Heart left ventricle (tissue), 16 donors: Measurements from ENCODE around the gene RPSA. TPM values are rescaled to one million over a fixed set of nuclear protein-coding genes. Genes with fewer than 3 reads are reported as not detected.

Experiments
- ATAC-seq, 4 donors: fragments of 200-7000 bp; cut with Tn5 transposase; one replicate each; pipeline ENCODE4 v1.9.1; 2020 to 2022; ENCODE audit warnings: moderate library complexity in 4 of 4, mild to moderate bottlenecking in 3 of 4, moderate number of reproducible peaks in 1 of 4
- DNase-seq, 5 donors: peaks; one replicate each; pipeline ENCODE4 v3.0.0-alpha.2; 2020
- H3K27ac ChIP-seq, 12 donors: fragments of 200-600 bp; sonication (generic) in 4 of 12; one replicate each; pipeline versions ENCODE4 v1.5.0 to v1.8.0; 2016 to 2022; ENCODE audit warnings: mild to moderate bottlenecking in 2 of 12
- H3K27me3 ChIP-seq, 9 donors: fragments of 200-600 bp; sonication (generic) in 2 of 9; one replicate each; pipeline versions ENCODE4 v1.5.1 to v1.8.0; 2016 to 2022; ENCODE audit warnings: mild to moderate bottlenecking in 3 of 9
- H3K36me3 ChIP-seq, 9 donors: fragments of 200-600 bp; sonication (generic) in 2 of 9; one replicate each; pipeline versions ENCODE4 v1.5.0 to v1.8.0; 2018 to 2022; ENCODE audit warnings: mild to moderate bottlenecking in 2 of 9
- H3K4me1 ChIP-seq, 12 donors: fragments of 200-600 bp; sonication (generic) in 4 of 12; one replicate each; pipeline versions ENCODE4 v1.5.0 to v1.8.0; 2016 to 2022; ENCODE audit warnings: mild to moderate bottlenecking in 3 of 12
- H3K4me3 ChIP-seq, 12 donors: fragments of 200-600 bp; sonication (generic) in 4 of 12; one replicate each; pipeline versions ENCODE4 v1.5.0 to v1.8.0; 2017 to 2022; ENCODE audit warnings: mild to moderate bottlenecking in 9 of 12, moderate library complexity in 4 of 12
- H3K9me3 ChIP-seq, 12 donors: fragments of 200-600 bp; sonication (generic) in 4 of 12; one replicate each; pipeline versions ENCODE4 v1.5.0 to v1.8.0; 2016 to 2022; ENCODE audit warnings: mild to moderate bottlenecking in 1 of 12
- POLR2A ChIP-seq, 2 donors: fragments of 450-650 bp; IDR thresholded peaks; one replicate each; pipeline ENCODE4 v1.6.1; 2017; ENCODE audit warnings: antibody characterized with exemption in 2 of 2, mild to moderate bottlenecking in 2 of 2, moderate library complexity in 2 of 2
- WGBS, 4 donors: extraction: QIAGEN DNeasy Blood & Tissue Kit in 2 of 4; methylation state at CpG; one replicate each; pipeline versions ENCODE4 v1.1.5 to v1.1.7; 2013 to 2018; 5-methylcytosine and 5-hydroxymethylcytosine counted together
- intact Hi-C, 10 donors: fragments of 100-400 bp; cut with DNase I; formaldehyde crosslinking; loops; one replicate each; pipeline versions ENCODE4 v1.11.1 to v1.14.2; 2022
- polyA plus RNA-seq, 2 donors: library from polyadenylated mRNA; stranded (reverse); fragments of 200-250 nt; gene quantifications; one replicate each; pipeline ENCODE4 v1.2.3, GENCODE V29; 2013
- total RNA-seq, 9 donors: library from RNA; depleted of rRNA in 2 of 9; stranded (reverse); fragments of >200 nt in 2 of 9; fragmentation: NEBNext Ultra II Directional in 3 of 9; extraction: Animal tissue kit (Norgen Biotek cat#: 25700) in 3 of 9; gene quantifications; one replicate each; pipeline versions ENCODE4 v1.1.0 to v1.2.4, GENCODE V29; 2016 to 2023
- TF ChIP-seq, protein P1 (sequence below), 12 donors: fragments of 200-600 bp; sonication (generic) in 4 of 12; IDR thresholded peaks; one replicate each; pipeline versions ENCODE4 v1.5.0 to v1.8.0; 2018 to 2022; ENCODE audit warnings: antibody characterized with exemption in 12 of 12, mild to moderate bottlenecking in 5 of 12
- donor health status: ischemic (EF 13 %, LVEDD 7.1; RV severe dilation, severe dysfunction).
- donor health status: healthy with polysubstance abuse.
- donor health status: DM: no; HTN: yes; CAD: no.
- donor health status: DM: no; HTN: no; CAD: no.
- donor health status: ischemic (EF 25% LVEDD 6.9; RV normal size, moderate dysfunction).
- donor health status: ischemic (EF 25% LVEDD 5.7; RV mildly dilated, moderate dysfunction).
- donor health status: healthy.
- donor health status: DM: yes; HTN: yes; CAD: no.
- donor health status: ischemic (EF 35%, LVEDD 5.7; RV mildly dilated, moderate dysfunction).
- donor health status: nonischemic (EF 11% LVEDD 7.7; RV severe dilation, severe dysfunction).
- donor health status: DM: yes; HTN: yes; CAD: no.
- donor health status: PGD.
- donor health status: ischemic (EF 29% LVEDD 5.4; RV normal size, mild dysfunction).
- donor health status: nonischemic (EF 23%, LVEDD 6.1; RV moderate dilation, normal function).

RPSA gene
- total and polyA plus RNA-seq, 11 donors: 308 to 1,279 (median 428) TPM

DNA sequence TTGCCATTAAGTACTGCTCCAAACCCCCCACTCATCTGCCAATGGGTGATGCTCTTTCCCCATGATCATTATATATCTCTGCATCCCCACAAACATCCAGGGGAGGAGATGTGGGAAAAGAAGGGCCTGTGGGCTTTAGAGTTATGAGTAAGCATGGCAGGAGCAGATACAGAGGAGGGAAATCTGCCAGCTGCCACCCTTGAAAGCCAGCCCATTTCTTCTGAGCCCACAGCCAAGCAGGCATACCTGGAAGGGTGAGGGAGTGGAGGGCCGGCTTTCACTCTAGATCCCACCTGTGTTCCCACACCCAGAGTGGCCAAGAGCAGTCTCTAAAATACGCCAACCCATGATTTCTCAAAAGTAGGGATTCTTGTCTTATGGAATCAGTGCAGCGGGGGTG, 25.1 kb upstream of the RPSA start:
- no peak overlapping the region for H3K4me3 ChIP-seq
- intact Hi-C loops: loop anchor here in 4 of 10 donors (10.0 kb wide), 3 partner anchors 197 to 277 kb away; partner anchors contain the start of genes GORASP1 (in 2 of the 4) and TTC21A (in 2 of the 4)
- peaks cover 0 to 8% (median 0%) of the 10 kb centered on the region in 9 donors for H3K27me3 ChIP-seq
- ATAC-seq: no peak
- H3K27ac ChIP-seq: no peak overlapping the region
- peaks cover 0 to 29% (median 15%) of the 10 kb centered on the region in 12 donors for H3K4me1 ChIP-seq
- H3K9me3 ChIP-seq: no peaks in the 10 kb centered on the region
- H3K36me3 ChIP-seq: no peaks in the 10 kb centered on the region
- TF ChIP-seq, protein P1, sequence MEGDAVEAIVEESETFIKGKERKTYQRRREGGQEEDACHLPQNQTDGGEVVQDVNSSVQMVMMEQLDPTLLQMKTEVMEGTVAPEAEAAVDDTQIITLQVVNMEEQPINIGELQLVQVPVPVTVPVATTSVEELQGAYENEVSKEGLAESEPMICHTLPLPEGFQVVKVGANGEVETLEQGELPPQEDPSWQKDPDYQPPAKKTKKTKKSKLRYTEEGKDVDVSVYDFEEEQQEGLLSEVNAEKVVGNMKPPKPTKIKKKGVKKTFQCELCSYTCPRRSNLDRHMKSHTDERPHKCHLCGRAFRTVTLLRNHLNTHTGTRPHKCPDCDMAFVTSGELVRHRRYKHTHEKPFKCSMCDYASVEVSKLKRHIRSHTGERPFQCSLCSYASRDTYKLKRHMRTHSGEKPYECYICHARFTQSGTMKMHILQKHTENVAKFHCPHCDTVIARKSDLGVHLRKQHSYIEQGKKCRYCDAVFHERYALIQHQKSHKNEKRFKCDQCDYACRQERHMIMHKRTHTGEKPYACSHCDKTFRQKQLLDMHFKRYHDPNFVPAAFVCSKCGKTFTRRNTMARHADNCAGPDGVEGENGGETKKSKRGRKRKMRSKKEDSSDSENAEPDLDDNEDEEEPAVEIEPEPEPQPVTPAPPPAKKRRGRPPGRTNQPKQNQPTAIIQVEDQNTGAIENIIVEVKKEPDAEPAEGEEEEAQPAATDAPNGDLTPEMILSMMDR (IDR thresholded peaks at IDR 0.05): no peak
- TF ChIP-seq POLR2A (IDR thresholded peaks at IDR 0.05): no peak
- WGBS, 4 donors: 97 to 99% (median 97%) methylated on average over 3 of the region's 3 CpGs
- no peak for DNase-seq

- Histone ChIP-seq H3K27me3 (no peaks in the 10 kb centered on the region), H3K27ac (peak within 1 kb of the TSS; percentile 51 to 97 (median 90)), H3K4me1 (peaks cover 0 to 43% (median 21%) of the 10 kb centered on the region in 12 donors), H3K9me3 (no peaks in the 10 kb centered on the region), H3K36me3 (no peaks in the 10 kb centered on the region), H3K4me3 (peak within 1 kb of the TSS; percentile 67 to 96 (median 80))
- peak; percentile 62 to 83 (median 79) for ATAC-seq
- DNase-seq: peak; percentile 69 to 85 (median 80)
- 0 to 1% (median 0%) methylated on average over 40 to 62 of the region's 62 CpGs for WGBS, 4 donors
- intact Hi-C loops: loop anchor here in 4 of 10 donors (10.0 kb wide), 3 partner anchors 198 to 278 kb away; partner anchors contain the start of genes GORASP1 (in 2 of the 4) and TTC21A (in 2 of the 4)
- TF ChIP-seq POLR2A (IDR thresholded peaks at IDR 0.05): no peak
- TF ChIP-seq, protein P1 (IDR thresholded peaks at IDR 0.05): peak in 7 of 12 donors; percentile 8 to 53 (median 26)
Observed at GRCh38 chr3:39383045-39383880, 23.3 kb upstream of the RPSA start, which contains the start of gene SLC25A38. TSS of gene SLC25A38 (plus strand) at chr3:39383370. CDS start at chr3:39383725, 355 bp downstream.

GRCh38 chr3:39383881-39384664, 22.4 kb upstream of the RPSA start:
- H3K4me3 ChIP-seq: peak overlapping the region; percentile 67 to 96 (median 80)
- peak overlapping the region; percentile 51 to 97 (median 90) for H3K27ac ChIP-seq
- DNase-seq: peak; percentile 95 to 98 (median 97)
- intact Hi-C loops: loop anchor here in 4 of 10 donors (2.0 to 10.0 kb wide), 4 partner anchors 23 to 279 kb away; partner anchors contain the start of genes GORASP1 (in 2 of the 4), TTC21A (in 2 of the 4) and RPSA (in 1 of the 4)
- peak; percentile 85 to 94 for TF ChIP-seq POLR2A (IDR thresholded peaks at IDR 0.05)
- TF ChIP-seq, protein P1 (IDR thresholded peaks at IDR 0.05): peak in 9 of 12 donors; percentile 8 to 50 (median 20)
- peaks cover 0 to 1% (median 0%) of the 10 kb centered on the region in 9 donors for H3K36me3 ChIP-seq
- H3K9me3 ChIP-seq: no peaks in the 10 kb centered on the region
- peak; percentile 91 to 98 (median 96) for ATAC-seq
- 1 to 3% (median 1%) methylated on average over 35 to 66 of the region's 66 CpGs for WGBS, 4 donors
- H3K4me1 ChIP-seq: peaks cover 0 to 50% (median 21%) of the 10 kb centered on the region in 12 donors
- no peaks in the 10 kb centered on the region for H3K27me3 ChIP-seq
